HCT116 (cell line): Measurements from ENCODE around the gene PER2. TPM values are rescaled to one million over a fixed set of nuclear protein-coding genes. Genes with fewer than 3 reads are reported as not detected.

Source experiments
- ATAC-seq: fragments of 200-7000 bp; cut with Tn5 transposase; 2 replicates; pipeline ENCODE4 v1.9.1; 2020; ENCODE audit warnings: mild to moderate bottlenecking, moderate library complexity
- BruUV-seq: library from RNA; stranded (reverse); fragments of 400-500 nt; replicated peaks from 2 replicates; lab custom pipeline; 2021; lab: Mats Ljungman, UMichigan
- CTCF ChIA-PET: fragments of 300-600 bp; sonication (Branson Sonifier 250); formaldehyde crosslinking; loops from one replicate; lab custom pipeline; 2021; ENCODE audit warnings: antibody characterized with exemption; lab: Charles Lee
- POLR2A ChIA-PET: fragments of 300-600, 350-600 bp; sonication (Branson Sonifier 250); formaldehyde crosslinking; loops from one replicate; lab custom pipeline; 2021; ENCODE audit warnings: antibody characterized with exemption; lab: Charles Lee
- RAD21 ChIA-PET, 2 experiments: fragments of 300-600 bp; sonication (Branson Sonifier 250); formaldehyde crosslinking; loops; one replicate each; lab custom pipeline; 2023; ENCODE audit warnings: low total read pairs in 2 of 2; ENCODE audit not compliant: uncharacterized antibody in 2 of 2, unreplicated experiment in 2 of 2, low non-redundant PET in 1 of 2; lab: Charles Lee
- DNase-seq: peaks from one replicate; pipeline ENCODE4 v3.0.0-alpha.2; 2010; ENCODE audit warnings: low read depth, low spot score
- H2AFZ ChIP-seq: fragments of 200-600 bp; shearing (Covaris generic), sonication (generic); 2 replicates; pipeline ENCODE4 v1.6.1; 2017; ENCODE audit warnings: low read depth, mixed run types, mixed read lengths, antibody characterized with exemption, low read length; ENCODE audit not compliant: poor library complexity, severe bottlenecking
- H3K27ac ChIP-seq: 2 replicates; pipeline ENCODE4 v1.5.1; 2012; ENCODE audit warnings: low read depth, low read length
- H3K27me3 ChIP-seq: fragments of 200-600 bp; sonication (generic); 2 replicates; pipeline ENCODE4 v1.6.1; 2016; ENCODE audit warnings: mixed run types, low read length, mixed read lengths; ENCODE audit not compliant: insufficient read depth
- H3K36me3 ChIP-seq, 2 experiments: fragments of 200-500 bp in 1 of 2; fragments of 200-600 bp in 1 of 2; sonication (Bioruptor generic) in 1 of 2; sonication (generic) in 1 of 2; 2 replicates each; pipeline versions ENCODE4 v1.5.1 to v1.6.1; 2014 to 2016; ENCODE audit warnings: low read length in 2 of 2, inconsistent platforms in 1 of 2, mixed read lengths in 1 of 2, mixed run types in 1 of 2; ENCODE audit not compliant: insufficient read depth in 2 of 2, control insufficient read depth in 1 of 2
- H3K4me1 ChIP-seq, 2 experiments: fragments of 200-600 bp in 1 of 2; sonication (generic) in 1 of 2; 2 replicates each; pipeline versions ENCODE4 v1.5.1 to v1.6.1; 2012 to 2017; ENCODE audit warnings: low read length in 2 of 2, inconsistent platforms in 1 of 2, mild to moderate bottlenecking in 1 of 2, mixed read lengths in 1 of 2, mixed run types in 1 of 2, moderate library complexity in 1 of 2; ENCODE audit not compliant: insufficient read depth in 2 of 2, control insufficient read depth in 1 of 2
- H3K4me2 ChIP-seq: fragments of 200-600 bp; sonication (generic); 2 replicates; pipeline ENCODE4 v1.6.1; 2017; ENCODE audit warnings: mixed run types, low read length, mixed read lengths
- H3K4me3 ChIP-seq, 2 experiments: fragments of 200-600 bp in 1 of 2; sonication (generic) in 1 of 2; replicated peaks in 1 of 2; 2 replicates each; pipeline ENCODE4 v1.5.1; 2011 to 2016; ENCODE audit warnings: low read length in 2 of 2, control low read depth in 1 of 2, low read depth in 1 of 2, mild to moderate bottlenecking in 1 of 2, mixed read lengths in 1 of 2, mixed run types in 1 of 2
- H3K79me2 ChIP-seq: fragments of 200-600 bp; sonication (generic); 2 replicates; pipeline ENCODE4 v1.6.1; 2017; ENCODE audit warnings: mild to moderate bottlenecking, mixed run types, low read length, moderate library complexity, mixed read lengths; ENCODE audit not compliant: insufficient read depth
- H3K9ac ChIP-seq: fragments of 200-600 bp; sonication (generic); 2 replicates; pipeline ENCODE4 v1.6.1; 2016; ENCODE audit warnings: low read length, mixed read lengths
- H3K9me2 ChIP-seq: fragments of 200-600 bp; sonication (generic), shearing (Covaris generic); 2 replicates; pipeline ENCODE4 v1.6.1; 2017; ENCODE audit warnings: mixed run types, mild to moderate bottlenecking, moderate library complexity; ENCODE audit not compliant: insufficient read depth
- H3K9me3 ChIP-seq, 2 experiments: fragments of 200-500 bp in 1 of 2; fragments of 200-600 bp in 1 of 2; sonication (Bioruptor generic) in 1 of 2; sonication (generic) in 1 of 2; 2 replicates each; pipeline ENCODE4 v1.6.1; 2014 to 2017; ENCODE audit warnings: low read length in 2 of 2, mixed read lengths in 2 of 2, inconsistent platforms in 1 of 2, low read depth in 1 of 2, mild to moderate bottlenecking in 1 of 2, mixed run types in 1 of 2, moderate library complexity in 1 of 2; ENCODE audit not compliant: control insufficient read depth in 1 of 2, insufficient read depth in 1 of 2
- H4K20me1 ChIP-seq: fragments of 200-600 bp; sonication (generic), shearing (Covaris generic); 2 replicates; pipeline ENCODE4 v1.6.1; 2017; ENCODE audit warnings: mixed run types, mild to moderate bottlenecking, moderate library complexity; ENCODE audit not compliant: insufficient read depth
- CEBPB ChIP-seq: IDR thresholded peaks from 2 replicates; pipeline ENCODE4 v1.6.1; 2012; ENCODE audit warnings: low read depth
- EGR1 ChIP-seq: IDR thresholded peaks from 2 replicates; pipeline ENCODE4 v1.6.1; 2012; ENCODE audit warnings: low read depth
- JUND ChIP-seq: IDR thresholded peaks from 2 replicates; pipeline ENCODE4 v1.6.1; 2012
- MAX ChIP-seq: IDR thresholded peaks from 2 replicates; pipeline ENCODE4 v1.6.1; 2012
- POLR2A ChIP-seq: IDR thresholded peaks from 2 replicates; pipeline ENCODE4 v1.7.0; 2011; ENCODE audit warnings: borderline replicate concordance; ENCODE audit not compliant: insufficient read depth, insufficient read length; ENCODE audit errors: extremely low read depth
- SRF ChIP-seq: IDR thresholded peaks from 2 replicates; pipeline ENCODE4 v1.6.1; 2012; ENCODE audit warnings: low read depth
- TCF7L2 ChIP-seq: IDR thresholded peaks from 2 replicates; pipeline ENCODE4 v1.7.0; 2011; ENCODE audit warnings: borderline replicate concordance, inconsistent platforms; ENCODE audit not compliant: insufficient read depth, insufficient read length; ENCODE audit errors: extremely low read depth
- YY1 ChIP-seq: IDR thresholded peaks from 2 replicates; pipeline ENCODE4 v1.6.1; 2011; ENCODE audit warnings: low read length, low read depth, moderate library complexity, mild to moderate bottlenecking; ENCODE audit not compliant: insufficient replicate concordance; ENCODE audit errors: extremely low read depth
- ZFX ChIP-seq: fragments of 450-650 bp; IDR thresholded peaks from 2 replicates; pipeline ENCODE4 v1.6.1; 2017
- ZNF274 ChIP-seq: fragments of 200-500 bp; sonication (Bioruptor generic); IDR thresholded peaks from 2 replicates; pipeline ENCODE4 v1.6.1; 2014; ENCODE audit warnings: mild to moderate bottlenecking, low read depth, low read length, inconsistent platforms
- intact Hi-C: fragments of 100-400 bp; cut with micrococcal nuclease; formaldehyde crosslinking; loops from 2 replicates; pipeline ENCODE4 v1.10.0; 2022
- total RNA-seq: library from RNA; stranded (reverse); gene quantifications from one replicate; pipeline ENCODE4 v1.2.1, GENCODE V29; 2021; ENCODE audit not compliant: unreplicated experiment
- TF ChIP-seq, protein P1 (sequence below): IDR thresholded peaks from 2 replicates; pipeline ENCODE4 v1.6.1; 2011; ENCODE audit warnings: mild to moderate bottlenecking, low read length, moderate library complexity; ENCODE audit not compliant: insufficient replicate concordance; ENCODE audit errors: extremely low read depth

Gene PER2
- total RNA-seq, 1 experiment from 2014 or later, result 18.7 TPM

GRCh38 chr2:238295144-238296112, 7.0 kb upstream of the PER2 start:
- RAD21 ChIA-PET, result no interaction called here
- intact Hi-C loops, result no loop called here
- no peak overlapping the region for H3K4me3 ChIP-seq
- no peaks in the 10 kb centered on the region for H3K79me2 ChIP-seq
- CTCF ChIA-PET, result interaction anchor here (1.6 kb wide), 1 partner anchor 10 kb away, joined by 6 read pairs; no protein-coding TSS in a partner anchor
- no peak overlapping the region for H3K9ac ChIP-seq
- BruUV-seq, result no TSS peak
- H3K9me3 ChIP-seq, result no peaks in the 10 kb centered on the region
- no peaks in the 10 kb centered on the region for H3K36me3 ChIP-seq
- DNase-seq (no peak), ATAC-seq (no peak)
- H3K4me1 ChIP-seq, result peaks cover 5 to 7% of the 10 kb centered on the region in 2 experiments
- no peaks in the 10 kb centered on the region for H3K9me2 ChIP-seq
- H2AFZ ChIP-seq, result no peak overlapping the region
- H4K20me1 ChIP-seq, result no peaks in the 10 kb centered on the region
- no peaks in the 10 kb centered on the region for H3K27me3 ChIP-seq
- H3K4me2 ChIP-seq, result no peak overlapping the region
- H3K27ac ChIP-seq, result no peak overlapping the region
- POLR2A ChIA-PET, result no interaction called here
- TF ChIP-seq ZFX, result no peak
- TF ChIP-seq YY1, result no peak
- no peak for TF ChIP-seq EGR1
- TF ChIP-seq SRF, result no peak
- no peak for TF ChIP-seq TCF7L2
- TF ChIP-seq CEBPB, result no peak
- no peak for TF ChIP-seq POLR2A
- TF ChIP-seq, protein P1, sequence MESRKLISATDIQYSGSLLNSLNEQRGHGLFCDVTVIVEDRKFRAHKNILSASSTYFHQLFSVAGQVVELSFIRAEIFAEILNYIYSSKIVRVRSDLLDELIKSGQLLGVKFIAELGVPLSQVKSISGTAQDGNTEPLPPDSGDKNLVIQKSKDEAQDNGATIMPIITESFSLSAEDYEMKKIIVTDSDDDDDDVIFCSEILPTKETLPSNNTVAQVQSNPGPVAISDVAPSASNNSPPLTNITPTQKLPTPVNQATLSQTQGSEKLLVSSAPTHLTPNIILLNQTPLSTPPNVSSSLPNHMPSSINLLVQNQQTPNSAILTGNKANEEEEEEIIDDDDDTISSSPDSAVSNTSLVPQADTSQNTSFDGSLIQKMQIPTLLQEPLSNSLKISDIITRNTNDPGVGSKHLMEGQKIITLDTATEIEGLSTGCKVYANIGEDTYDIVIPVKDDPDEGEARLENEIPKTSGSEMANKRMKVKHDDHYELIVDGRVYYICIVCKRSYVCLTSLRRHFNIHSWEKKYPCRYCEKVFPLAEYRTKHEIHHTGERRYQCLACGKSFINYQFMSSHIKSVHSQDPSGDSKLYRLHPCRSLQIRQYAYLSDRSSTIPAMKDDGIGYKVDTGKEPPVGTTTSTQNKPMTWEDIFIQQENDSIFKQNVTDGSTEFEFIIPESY, result no peak
- no peak for TF ChIP-seq ZNF274
- TF ChIP-seq MAX, result no peak
- no peak for TF ChIP-seq JUND
